ENCODE results near the gene METRNL.

The METRNL gene

DNA sequence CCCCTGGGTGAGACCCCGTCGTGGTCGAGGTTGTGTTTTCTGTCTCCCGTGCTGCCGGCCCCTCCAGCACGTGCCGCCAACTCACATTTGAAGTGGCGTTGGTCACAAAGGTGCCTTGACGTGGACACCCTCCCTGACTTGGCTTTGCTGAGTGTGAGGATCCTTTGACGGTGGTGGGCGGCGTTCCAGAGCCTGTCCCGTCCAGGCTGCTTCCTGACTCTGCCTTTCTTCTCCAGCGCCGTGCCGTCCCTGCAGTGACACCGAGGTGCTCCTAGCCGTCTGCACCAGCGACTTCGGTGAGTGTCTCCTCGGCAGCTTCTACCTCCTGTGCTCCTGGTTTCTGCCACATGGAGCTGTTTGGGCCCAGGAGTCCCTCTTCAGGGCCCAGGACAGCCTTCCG is 13.5 kb downstream of the METRNL start:
- DNase-seq: no peak

DNA sequence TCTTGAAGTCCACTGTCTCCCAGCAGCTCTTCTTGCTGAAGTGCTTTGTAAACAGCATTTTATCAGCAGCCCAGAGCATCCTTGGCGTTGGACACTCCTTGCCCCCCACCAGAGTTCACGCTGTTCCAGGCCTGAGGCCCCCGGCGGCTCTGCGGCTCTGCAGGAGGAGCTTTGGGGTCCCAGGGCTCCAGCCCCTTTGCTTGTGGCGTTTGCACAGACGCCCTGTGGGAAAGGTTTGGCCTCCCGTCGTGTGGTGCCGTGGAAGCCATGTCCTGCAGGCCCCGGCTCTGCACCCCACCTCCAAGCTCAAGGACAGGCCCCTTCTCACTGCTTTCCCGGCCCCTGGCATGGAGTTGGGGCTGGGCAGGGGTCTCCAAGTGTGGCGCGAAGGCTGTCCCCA is 14.1 kb downstream of the METRNL start:
- no peak for DNase-seq

DNA sequence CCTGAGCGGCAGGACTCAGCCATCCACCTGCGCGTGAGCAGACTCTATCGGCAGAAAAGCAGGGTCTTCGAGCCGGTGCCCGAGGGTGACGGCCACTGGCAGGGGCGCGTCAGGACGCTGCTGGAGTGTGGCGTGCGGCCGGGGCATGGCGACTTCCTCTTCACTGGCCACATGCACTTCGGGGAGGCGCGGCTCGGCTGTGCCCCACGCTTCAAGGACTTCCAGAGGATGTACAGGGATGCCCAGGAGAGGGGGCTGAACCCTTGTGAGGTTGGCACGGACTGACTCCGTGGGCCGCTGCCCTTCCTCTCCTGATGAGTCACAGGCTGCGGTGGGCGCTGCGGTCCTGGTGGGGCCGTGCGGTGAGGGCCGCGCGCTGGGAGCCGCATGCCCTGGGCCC is 14.9 kb downstream of the METRNL start:
- DNase-seq: no peak

DNA sequence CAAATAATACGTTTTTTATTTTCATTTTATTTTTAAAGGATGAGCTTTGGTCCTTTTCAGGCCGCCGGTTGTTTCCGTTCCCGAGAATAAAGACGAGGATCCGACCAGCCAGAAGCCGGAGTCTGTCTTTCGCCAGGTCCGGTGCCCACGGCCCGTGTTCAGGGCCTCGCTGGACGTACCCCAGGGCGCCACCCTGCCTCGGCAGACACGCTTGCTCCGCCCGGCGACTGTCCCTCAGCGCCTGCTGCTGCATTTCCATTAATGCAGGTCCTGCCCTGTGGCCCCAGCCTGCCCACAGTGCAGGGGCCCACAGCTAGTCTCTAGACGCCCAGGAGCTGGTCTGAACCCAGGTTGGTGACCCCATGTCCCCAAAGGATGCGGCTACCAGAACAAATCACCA is 15.6 kb downstream of the METRNL start:
- no peak for DNase-seq

DNA sequence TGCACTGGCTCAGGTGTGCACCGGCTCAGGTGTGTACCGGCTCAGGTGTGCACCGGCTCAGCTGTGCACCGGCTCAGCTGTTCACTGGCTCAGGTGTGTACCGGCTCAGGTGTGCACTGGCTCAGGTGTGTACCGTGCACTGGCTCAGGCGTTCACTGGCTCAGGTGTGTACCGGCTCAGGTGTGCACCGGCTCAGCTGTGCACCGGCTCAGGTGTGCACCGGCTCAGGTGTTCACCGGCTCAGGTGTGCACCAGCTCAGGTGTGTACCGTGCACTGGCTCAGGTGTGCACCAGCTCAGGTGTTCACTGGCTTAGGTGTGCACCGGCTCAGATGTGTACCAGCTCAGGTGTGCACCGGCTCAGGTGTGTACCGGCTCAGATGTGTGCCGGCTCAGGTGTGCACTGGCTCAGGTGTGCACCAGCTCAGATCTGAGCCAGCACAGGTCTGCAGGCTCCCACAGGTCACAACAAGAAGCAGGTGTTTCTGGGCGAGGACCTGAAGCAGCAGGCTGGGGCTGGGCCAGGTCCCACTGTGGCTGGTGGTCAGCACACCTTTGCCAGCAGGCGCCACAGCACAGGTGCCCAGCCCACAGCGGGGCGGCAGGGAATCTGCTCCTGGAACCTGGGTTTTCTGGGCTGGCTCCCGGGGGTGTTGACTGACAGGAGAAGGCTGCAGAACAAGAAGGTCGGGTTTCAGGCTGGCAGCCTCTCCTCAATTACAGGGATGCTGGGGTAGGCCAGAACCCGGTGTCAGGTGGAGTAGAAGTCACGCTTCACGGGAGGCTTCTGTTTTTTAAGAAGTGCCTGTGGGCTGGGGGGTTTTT is 17.2 kb downstream of the METRNL start:
- DNase-seq: no peak

DNA sequence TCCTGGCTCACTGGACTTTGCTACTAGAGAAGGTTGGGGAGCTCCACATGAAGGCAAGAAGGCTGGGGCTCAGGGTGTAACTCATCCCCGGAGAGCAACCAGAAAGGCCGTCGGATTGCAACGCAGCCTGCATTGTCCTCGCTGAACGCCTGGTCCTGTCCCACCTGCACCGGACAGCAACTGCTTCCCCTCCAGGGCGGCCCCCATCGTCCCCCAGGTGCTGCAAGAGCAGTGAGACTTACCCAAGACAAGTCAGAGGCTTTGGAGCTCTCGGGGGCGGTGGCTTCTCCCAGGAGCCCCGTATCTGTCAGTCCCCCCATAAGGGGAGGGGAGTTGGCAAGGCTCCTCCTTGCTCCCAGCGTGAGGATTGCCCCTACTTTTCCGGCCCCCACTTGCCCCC is 18.4 kb downstream of the METRNL start:
- no peak for DNase-seq

DNA sequence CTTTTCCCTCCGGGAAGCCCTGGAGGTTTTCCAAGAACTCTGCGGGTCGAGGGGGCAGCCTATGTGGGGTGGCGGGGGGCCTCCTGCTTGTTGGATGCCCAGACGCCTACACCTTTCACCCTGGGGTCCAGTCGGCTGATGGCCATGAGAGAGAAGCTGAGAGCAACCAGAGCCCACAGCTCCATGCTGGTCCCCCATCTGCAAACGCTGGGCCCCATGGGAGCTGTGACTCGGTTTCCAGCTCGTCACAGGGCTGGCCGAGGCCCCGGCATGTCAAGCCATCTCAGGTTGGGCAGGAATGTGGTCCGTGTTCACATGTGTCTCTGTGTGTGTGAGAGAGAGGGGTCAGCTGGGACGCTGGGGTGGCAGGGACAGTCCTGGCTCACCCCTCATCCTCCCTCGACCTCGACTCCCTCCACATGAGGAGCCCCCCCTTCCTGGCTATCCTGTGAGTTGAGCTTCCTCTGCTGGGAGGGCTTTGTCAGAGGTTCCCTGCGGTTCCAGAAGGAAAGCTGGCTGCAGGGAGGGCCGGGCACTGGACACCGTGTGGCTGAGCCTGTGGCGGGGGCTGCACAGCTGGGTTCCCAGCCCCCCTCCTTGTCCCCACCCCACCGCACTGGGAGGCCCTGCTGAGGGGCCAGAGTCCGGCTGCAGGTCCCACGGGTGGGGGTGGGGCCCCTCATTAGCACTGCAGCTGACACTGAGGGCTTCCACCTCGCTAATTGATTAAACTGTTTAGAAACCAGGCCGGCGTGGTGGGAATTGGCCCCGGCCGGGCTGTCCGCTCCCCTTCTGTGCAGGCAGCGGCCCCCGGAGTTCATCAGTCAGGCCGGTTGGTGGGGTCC is 19.1 kb downstream of the METRNL start:
- no peak for DNase-seq

DNA sequence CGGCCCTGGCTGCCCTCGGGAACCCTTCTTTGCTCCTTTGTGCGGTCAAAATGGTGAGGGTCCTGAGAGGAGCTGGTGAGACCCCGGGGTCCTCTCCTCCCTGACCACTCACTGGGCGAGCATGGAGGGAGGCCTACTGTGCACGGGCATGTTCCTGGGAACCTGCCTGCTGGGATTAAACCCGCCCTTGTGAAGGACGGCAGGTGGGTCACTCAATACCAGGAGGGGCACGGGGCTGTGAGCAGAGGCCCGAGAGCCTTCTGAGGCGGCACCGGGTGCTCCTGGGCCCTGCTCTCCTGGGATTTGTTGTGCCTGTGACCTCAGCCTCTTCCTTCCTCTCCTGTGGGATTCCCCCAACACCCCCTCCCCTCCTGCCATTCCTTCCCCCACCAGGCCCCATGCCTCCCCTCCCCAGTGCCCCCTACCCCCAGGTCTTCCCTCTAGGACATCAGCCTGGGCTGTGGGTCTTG is 19.7 kb downstream of the METRNL start:
- no peak for DNase-seq

DNA sequence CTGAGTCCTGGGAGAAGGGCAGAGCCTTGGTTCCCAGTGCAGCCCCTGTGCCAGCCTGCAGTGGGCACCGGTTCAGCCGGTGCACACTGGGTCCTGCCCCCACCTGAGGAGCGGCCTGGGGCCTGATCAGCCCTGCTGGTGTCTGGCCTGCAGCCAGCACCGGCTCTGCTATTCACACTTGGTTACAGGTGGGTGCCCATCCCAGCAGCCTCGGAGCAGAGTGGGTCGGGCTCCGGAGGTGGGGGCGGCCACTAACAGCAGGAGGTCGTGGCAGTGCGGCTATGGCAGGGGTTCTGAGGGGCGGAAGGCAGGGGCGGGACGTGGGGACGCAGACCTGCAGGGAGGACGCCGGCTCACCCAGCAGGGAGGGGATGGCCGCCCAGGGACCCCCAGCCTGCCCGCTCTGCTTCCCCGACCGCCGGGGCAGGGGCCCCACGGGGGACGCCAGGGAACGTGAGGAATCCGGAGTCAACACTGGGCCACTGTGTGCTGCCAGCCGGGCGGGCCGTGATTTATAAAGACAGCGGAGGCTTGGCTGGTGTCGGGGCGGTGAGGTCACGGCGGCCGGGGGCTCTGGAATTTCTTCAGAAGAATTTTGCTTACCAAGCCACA is 20.3 kb downstream of the METRNL start:
- no peak for DNase-seq

DNA sequence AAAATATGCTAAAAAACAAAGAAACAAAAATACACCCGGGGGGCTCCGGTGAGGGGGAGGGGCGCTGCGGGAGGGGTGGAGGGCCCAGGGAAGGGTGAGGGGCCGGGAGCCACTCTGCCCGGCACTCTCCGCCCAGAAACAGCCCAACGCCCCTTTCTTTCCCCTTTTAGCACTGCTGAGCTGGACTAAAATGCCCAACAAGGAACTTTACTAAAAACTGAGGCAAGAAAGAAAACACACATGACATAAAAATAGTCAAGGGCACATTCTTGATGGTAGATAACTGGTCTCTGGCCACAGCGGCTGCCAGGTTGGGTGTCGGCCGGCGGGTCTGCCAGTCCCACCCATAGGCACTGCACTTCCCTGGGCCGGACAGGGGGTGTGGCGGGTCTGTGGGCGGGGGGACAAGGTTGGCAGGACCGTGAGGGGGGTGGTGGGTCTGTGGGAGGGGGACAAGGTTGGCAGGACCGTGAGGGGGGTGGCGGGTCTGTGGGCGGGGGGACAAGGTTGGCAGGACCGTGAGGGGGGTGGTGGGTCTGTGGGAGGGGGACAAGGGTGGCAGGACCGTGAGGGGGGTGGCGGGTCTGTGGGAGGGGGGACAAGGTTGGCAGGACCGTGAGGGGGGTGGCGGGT is 20.9 kb downstream of the METRNL start:
- no peak for DNase-seq

DNA sequence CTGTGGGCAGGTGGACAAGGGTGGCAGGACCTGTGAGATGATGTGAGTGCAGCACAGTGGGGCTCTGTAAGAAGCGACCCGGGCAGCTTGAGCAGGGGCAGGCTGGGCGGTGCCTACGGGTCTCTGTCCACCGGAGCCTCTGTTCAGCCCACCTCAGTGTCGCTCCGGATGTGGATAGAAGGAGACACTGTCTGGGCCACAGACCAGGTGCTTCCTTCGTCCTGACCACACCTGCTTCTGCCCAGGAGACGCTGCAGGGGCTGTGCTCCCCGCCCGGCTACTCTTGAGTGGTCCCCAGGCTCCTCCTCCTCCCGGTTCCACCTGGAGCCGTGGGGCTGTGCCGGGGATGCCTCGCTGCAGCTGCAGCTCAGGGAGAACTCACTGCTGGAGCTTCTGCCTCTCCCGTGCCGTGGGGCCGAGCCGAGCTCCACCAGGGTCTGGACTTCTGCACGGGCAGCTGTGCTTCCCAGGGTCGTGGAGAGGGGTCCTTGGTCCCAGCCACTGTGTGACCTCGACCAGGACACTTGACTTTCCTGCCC is 21.5 kb downstream of the METRNL start:
- no peak for DNase-seq

DNA sequence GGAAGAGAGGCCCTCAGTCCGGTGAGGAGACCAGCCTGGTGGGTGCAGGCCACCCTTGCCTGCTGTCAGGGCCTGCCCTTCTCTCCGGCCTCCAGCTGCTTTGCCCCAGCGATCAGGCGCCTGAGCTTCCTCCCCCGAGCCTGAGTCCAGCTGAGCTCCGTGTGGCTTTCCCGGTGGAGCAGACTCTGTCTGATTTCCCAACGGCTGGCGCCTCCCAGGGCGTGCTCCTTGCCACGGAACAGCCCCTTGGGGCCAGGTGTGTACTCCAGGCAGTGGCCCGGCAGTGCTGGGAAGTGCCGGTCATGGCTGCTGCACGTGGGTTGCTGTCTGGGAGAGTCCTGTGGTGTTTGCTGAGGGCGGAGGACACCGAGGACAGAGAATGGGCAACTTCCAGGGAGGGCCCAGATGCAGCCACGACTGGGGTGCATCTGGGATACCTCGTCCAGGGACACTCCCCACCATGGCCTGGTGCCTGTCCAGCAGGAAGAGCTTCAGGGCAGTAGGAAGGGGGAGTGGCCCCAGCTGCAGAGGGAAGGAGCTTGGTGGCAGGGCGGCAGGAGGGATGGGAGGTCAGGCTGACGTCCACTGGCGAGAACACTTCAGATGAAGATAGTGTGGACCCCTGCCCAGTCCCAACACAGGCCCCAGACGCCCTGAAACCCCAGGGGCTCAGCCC is 22.5 kb downstream of the METRNL start:
- DNase-seq: no peak

DNA sequence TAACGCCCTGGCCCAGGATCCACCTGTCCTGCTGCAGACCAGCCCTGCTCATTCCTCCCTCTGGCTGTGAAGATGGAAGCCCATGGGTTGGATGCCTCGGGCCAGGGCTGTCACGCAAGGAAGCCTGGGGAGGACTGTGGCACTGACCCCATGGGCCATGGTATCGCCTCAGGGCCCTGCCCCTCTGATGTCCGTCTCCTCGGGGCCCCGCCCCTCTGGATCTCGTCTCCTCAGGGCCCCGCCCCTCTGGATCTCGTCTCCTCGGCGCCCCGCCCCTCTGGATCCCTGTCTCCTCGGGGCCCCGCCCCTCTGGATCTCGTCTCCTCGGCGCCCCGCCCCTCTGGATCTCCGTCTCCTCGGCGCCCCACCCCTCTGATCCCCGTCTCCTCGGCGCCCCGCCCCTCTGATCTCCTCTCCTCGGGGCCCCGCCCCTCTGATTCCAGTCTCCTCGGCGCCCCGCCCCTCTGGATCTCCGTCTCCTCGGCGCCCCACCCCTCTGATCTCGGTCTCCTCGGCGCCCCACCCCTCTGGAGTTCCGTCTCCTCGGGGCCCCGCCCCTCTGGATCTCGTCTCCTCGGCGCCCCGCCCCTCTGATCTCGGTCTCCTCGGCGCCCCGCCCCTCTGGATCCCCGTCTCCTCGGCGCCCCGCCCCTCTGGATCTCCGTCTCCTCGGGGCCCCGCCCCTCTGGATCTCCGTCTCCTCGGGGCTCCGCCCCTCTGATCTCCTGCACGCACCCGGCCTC is 24.0 kb downstream of the METRNL start:
- no peak for DNase-seq

DNA sequence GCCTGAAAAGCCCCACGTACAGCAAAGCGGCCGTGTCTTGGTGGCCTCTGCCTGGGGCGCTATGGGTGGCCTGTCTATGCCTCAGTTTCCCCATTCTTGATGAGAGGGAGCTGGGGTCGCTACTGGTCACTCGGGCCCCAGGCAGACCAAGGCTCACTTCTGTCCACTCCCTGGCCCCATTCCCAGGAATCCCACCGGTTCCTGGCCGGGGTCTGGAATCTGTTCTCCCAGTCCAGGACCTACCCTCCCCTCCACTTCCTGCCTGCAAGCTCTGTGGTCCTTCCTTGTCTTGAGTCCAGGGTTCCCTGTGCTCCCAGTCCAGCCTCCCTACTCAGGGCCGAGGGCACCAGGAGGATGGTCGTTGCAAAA is 24.5 kb downstream of the METRNL start:
- no peak for DNase-seq

DNA sequence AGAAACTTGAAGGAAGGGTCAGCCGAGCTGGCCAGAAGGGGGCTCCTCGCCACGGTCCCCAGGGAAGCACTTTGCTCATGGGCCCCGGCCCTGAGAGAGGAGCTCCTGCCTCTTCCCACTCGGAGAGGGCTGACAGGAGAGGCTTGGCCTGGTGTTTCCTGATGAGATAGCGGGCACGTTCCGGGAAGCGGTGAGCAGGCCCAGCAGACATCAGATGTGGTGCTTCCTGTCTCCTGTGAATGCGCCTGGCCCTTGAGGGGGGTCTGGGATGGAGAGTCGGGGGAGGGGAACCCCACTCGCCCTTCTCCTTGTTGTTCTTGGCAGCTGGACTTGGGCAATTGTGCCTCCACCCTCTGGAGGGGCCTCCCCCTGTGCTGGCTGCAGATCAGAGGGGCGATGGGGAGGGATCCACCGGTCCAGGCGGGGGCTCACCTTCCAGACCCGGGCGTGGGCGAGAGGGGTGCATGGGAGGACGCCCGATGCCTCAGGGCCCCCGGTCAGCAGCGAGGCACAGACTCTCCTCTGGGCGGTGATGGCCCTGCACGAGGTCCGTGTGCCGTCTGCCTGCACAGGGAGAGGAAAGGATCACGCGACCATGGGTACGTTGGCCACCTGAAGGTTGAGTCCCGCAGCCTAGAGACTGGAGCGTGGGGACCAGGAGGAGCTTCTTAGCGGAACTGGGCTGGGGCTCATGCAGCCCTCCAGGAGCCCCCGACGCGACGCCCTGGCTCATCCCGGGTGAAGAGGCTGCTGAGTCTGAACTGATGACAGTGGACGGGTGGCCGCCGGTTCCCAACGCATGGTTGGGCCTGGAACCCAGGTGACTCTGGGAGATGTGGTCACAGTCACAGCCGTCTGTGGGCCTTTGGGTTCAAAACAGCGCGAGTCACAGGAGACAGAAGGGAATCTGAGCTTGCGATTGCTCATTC is 25.4 kb downstream of the METRNL start:
- no peak for DNase-seq

DNA sequence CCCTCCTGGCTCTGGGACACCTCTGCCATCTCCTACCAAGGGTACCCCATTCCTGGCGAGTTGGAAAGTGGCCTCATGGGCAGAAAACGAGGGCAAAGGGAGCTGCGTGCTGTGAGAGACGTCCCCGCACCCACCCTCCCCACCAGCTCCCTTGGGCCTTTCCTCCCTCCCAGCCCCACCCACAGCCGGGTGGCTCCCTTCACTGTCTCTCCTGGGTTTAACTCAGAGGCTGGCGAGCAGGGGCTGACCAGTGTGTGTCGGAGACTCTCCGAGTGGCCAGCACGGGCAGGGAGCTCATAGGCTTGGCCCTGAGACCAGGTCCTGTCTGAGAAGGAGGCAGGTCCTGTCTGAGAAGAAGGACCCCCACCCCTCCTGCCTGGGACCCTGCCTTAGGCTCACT is 26.1 kb downstream of the METRNL start:
- no peak for DNase-seq

DNA sequence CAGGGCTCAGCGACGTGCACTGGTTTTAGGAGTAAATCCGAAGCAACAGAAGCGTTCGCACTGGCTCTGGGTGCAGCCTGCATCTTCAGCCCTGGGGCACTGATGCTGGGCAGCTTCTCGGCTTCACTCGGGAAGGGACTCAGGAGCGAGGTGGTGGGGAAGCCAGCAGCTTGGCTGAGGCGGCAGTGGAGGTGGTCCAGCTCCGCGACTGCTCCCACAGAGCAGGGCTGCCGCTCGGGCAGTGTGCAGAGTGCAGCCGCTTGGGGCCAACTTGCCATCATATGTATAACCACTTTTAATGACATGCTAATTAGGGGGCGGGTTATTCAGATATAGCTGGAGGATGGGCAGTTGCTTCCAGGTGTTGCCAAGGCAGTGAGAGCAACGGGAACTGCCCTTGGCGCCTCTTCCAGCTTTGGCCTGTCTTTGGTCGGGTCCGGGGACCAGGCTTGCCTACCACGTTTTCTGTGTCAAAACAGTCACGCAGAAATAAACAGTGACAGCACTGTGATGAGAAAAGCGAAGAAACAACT is 26.7 kb downstream of the METRNL start:
- DNase-seq: no peak

DNA sequence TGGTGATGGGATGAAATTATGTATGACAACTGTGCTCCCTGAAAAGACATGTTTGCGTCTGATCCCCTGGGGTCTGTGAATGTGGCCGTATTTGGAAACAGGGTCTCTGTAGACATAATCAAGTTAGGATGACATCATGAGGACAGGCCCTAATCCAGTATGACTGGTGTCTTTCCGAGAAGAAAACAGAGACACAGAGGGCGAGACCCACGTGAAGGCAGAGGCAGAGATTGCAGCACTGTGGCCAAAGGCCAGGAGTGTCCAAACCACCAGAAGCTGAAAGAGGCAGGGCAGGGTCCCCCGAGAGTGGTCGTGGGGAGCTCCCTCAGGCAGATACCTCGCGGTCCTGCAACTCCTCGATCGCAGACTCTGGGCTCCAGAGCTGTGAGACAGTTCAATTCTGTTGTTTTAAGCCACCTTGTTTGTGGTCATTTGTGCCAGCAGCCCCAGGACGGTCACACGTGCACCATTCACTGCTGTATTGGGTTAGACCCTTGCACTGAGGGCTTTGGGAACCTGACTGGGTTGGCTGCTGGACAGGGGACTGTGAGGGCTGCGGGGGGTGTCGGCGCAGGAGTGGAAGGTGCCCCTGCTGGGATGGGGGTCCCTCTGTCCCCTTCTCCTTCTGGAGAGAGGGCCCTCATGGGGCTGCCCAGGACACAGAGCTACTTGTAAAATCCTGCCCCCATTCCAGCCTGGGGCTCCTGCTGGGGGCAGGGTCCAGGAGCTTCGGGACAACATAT is 27.7 kb downstream of the METRNL start:
- DNase-seq: no peak

DNA sequence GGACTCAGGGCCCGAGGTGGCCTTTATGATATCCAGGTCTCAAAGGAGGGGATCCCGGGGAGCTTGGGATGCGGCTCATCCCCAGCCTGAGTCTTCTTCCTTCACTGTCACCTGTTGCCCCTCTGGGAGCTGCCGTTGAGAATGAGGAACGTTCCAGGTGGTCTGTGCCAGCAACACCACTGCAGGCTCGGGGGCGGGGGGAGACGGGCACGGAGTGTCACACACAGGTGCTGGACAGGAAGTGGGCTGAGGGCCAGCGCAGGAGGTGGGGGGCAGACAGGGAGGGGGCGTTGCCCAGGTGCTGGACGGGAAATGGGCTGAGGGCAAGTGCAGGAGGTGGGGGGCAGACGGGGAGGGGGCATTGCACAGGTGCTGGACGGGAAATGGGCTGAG is 28.2 kb downstream of the METRNL start:
- DNase-seq: no peak
